Measurements from ENCODE around the gene ZNF595.
"Not testable (repeated sequence)": the region's sequence is repeated elsewhere in the genome, so short reads cannot be mapped to it uniquely, and the experiment has no call there.

The ZNF595 gene

DNA sequence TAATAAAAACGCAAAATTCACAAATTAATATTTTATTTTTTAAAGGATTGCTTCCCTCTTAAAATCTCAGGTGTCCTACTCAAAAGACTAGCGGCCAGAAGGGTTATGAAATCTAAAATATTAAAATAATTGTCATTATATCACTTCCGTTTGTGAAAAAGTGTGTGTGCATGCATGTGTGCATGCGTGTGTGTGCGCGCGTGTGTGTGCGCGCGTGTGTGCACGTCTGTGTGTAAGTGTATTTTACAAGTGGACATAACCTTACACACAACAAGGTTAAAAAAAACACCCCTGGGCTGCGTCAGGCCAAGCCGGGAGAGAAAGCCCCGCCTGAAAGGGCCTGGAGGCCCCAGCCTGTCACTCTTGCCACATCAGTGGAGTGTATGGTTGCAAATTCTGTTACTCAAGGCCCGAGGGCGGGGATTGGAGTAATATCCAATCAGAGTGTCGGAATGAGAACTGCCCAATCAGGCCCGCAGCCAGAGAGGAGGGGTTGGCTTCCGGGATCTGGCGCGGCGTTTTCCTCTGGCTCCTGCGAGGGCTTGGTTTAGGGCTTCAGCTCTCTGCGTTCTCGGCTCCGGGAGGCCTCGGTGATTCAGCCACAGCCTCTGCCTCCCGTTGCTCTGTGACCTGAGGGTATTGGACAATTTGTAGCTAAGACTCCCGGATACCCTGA, at the start of gene ZNF595:
Gene ZNF595, plus strand, starts transcription at position 518 of the 676 bp plus-strand sequence. CDS start 168 bp downstream, outside the sequence.
- not testable (repeated sequence) for DNase-seq

DNA sequence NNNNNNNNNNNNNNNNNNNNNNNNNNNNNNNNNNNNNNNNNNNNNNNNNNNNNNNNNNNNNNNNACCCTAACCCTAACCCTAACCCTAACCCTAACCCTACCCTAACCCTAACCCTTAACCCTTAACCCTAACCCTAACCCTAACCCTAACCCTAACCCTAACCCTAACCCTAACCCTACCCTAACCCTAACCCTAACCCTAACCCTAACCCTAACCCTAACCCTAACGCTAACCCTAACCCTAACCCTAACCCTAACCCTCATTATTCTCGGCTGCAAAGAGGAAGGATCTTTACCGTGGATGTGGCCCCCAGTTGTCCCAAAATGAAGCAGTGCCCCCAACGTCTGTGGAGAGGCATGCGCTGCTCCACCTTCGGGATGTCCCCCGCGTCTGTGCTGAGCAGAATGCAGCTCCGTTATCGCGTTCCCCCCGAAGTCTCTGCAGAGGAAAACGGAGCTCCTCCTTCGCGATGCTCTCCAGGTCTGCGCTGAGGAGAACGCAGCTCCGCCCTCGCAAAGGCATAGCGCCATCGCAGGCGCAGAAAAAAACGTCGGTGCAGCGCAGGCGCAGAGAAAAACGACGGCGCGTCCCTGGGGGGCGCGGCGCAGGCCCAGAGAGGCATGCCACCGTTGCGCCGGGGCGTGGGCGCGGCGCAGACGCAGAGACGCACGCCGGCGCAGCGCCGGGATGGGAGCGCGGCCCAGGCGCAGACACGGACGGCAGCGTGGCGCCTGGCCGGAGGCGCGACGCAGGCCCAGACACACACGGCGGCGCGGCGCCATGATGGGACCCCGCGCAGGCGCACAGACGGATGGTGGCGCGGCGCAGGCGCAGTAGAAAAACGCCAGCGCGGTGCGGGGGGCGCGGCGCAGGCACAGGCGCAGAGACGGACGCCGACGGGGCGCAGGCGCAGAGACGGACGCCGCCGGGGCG, 42.9 kb upstream of the ZNF595 start:
- DNase-seq = not testable (repeated sequence)

- not testable (repeated sequence) for DNase-seq
These were observed 41.9 kb upstream of the ZNF595 start for GRCh38 chr4:11095-11815.

GRCh38 chr4:11816-12417, 41.2 kb upstream of the ZNF595 start:
- DNase-seq = not testable (repeated sequence)

DNA sequence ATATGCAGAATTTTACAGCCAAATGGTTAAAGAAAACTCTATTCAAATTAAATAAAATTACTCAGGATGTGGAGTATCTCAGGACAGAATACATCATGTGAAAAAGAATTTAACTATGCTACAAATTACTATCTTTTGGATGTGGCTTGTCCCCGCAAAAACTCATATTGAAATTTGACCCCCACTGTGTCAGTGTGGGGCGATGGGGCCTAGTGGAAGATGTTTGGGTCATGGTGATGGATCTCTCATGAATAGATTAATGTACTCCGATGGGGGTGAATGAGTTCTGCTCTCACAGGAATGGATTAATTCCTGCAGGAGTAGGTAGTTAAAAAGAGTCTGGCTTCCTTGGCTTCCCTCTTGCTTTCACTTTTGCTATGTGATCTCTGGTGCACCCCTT, 35.0 kb upstream of the ZNF595 start:
- not testable (repeated sequence) for DNase-seq

GRCh38 chr4:18589-18988, 34.5 kb upstream of the ZNF595 start:
- not testable (repeated sequence) for DNase-seq

GRCh38 chr4:22882-23281, 30.2 kb upstream of the ZNF595 start:
- DNase-seq = not testable (repeated sequence)

DNA sequence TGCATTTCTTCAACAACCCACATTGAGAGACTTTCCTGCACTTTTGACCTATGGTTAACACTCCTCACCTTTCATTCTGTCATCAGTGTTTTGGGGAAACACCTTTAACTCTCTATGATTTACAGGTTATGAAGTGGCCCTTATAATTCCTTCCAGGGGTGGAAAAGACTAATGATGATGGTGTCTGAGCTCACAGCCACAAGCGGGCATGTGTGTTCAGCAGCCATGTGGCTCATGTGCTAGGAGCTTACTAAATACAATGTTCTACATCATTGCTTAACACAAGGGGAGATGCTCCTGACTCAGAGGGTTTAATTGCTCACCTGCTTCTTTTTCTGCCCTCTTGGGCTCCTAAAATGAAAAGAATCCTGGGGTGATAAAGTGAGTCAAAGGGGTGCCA, 28.8 kb upstream of the ZNF595 start:
- DNase-seq = not testable (repeated sequence)

- DNase-seq = not testable (repeated sequence)
These were observed 25.6 kb upstream of the ZNF595 start for GRCh38 chr4:27501-27900.

GRCh38 chr4:28767-29542, 24.2 kb upstream of the ZNF595 start:
- not testable (repeated sequence) for DNase-seq

GRCh38 chr4:33314-33713, 19.8 kb upstream of the ZNF595 start:
- not testable (repeated sequence) for DNase-seq

DNA sequence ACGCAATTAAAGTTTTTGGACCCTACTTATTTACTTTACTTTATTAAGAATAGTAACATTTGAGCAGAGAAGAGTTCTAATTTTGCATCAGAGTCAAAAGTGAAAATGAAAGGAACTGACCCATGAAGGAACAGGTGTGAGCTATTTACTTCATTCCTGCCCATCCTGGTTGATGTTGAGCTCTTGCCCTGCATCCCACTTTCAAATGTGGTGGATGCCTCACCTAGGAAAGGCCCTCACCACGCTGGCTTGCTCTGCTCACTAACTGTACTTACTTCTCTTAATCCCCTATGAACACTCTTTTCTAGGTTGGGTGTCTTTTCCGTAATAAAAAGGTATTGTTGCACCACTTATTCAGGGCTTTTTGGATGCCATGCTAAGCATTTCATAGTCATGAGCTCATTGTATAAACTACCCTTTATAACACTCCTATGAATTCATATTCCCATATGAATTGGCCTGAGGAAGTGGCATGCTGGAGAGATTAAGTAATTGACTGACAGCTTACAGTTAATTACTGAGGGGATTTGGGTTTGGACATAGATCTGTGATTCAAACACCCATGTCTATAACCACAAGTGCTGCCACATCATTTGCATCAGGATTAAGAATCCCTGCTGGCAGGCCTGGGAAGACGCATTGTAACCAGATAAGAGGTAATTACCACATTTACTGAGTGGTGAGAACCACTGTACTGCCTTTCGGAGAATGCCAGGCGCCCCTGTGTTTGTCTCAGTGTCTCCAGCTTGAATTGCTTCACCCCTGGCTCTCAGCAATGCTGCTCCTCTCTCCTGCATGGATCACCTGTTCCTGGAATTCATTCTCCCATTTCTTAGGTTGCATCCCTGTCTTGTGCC, 16.3 kb upstream of the ZNF595 start:
- not testable (repeated sequence) for DNase-seq

DNA sequence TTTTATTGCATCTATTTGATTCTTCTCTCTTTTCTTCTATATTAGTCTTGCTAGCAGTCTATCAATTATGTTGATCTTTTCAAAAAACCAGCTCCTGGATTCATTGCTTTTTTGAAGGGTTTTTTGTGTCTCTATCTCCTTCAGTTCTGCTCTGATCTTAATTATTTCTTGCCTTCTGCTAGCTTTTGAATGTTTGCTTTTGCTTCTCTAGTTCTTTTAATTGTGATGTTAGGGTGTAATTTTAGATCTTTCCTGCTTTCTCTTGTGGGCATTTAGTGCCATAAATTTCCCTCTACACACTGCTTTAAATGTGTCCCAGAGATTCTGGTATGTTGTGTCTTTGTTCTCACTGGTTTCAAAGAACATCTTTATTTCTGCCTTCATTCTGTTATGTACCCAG, 14.9 kb upstream of the ZNF595 start:
- not testable (repeated sequence) for DNase-seq

GRCh38 chr4:43375-43774, 9.7 kb upstream of the ZNF595 start:
- not testable (repeated sequence) for DNase-seq

- DNase-seq = not testable (repeated sequence)
These were observed 1.9 kb upstream of the ZNF595 start for GRCh38 chr4:51253-51652.

GRCh38 chr4:51655-52277, 1.4 kb upstream of the ZNF595 start:
- DNase-seq = not testable (repeated sequence)

DNA sequence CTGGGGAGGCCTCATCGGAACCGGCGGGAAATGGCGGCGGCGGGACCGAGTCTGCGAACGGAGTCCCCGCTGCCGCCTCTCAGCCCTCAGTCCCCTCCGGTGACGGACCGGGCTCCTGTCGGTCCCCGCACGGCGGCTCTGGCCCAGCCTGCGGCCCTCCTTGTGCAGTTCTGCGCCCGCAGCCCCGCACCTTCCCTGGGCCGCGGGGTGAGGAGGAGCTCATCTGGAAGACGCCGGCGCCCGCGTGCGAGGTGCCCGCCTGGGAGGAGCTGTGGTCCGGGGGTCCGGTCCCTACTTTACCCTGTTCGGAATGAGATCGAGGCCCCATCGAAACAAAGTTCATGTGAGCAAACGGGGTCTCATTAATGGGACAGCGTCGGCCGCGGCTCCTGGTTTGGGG, 400 bp downstream of the ZNF595 start:
- DNase-seq = not testable (repeated sequence)

DNA sequence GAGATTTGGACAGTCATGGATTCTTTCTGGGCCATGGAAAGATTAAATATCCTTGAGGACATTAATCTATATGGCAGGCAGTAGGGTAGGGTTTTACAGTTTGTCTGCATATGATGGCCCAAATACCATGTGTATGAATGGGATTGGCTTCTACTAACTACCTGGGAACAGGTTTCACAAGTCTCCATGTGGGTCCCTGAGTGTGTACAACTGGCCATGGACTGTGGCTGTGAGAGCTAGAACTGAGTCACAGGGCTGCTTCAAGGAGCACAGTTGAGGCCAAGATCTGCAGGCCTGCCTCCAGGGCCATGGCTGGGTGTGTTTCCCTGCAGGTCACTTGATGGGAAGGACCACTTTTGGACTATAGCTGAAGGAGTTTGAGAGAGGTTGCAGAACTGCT, 11.6 kb downstream of the ZNF595 start:
- not testable (repeated sequence) for DNase-seq

DNA sequence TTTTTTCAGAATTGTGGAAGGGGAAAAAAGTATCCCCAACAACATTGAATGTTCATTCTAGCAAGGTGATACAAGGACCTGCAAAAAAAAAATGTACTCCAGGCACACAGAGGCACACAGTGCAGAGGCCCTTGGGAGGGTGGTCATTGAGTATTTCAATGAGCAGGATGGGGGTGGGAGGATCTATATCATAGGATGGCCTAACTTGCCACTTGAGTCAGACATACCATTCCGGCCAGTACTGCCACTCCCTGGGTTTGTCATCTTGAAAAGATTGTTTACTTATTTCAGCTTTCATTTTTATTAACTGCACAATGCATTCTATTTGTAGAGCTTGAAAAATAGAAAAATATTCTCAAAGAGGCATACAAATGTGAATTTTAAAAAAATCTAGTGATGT, 18.7 kb downstream of the ZNF595 start:
- no peak for DNase-seq

GRCh38 chr4:85951-86350, 32.8 kb downstream of the ZNF595 start:
- no peak for DNase-seq

All from midbrain (tissue), 1 donor.